HepG2 (cell line): ENCODE data around the gene ADCY9. TPM values are rescaled to one million over a fixed set of nuclear protein-coding genes. Genes with fewer than 3 reads are reported as not detected.

ENCODE experiments used
- ATAC-seq: fragments of 200-7000 bp; cut with Tn5 transposase; 3 replicates; pipeline ENCODE4 v1.9.1; 2020; ENCODE audit warnings: mild to moderate bottlenecking, moderate library complexity
- BruUV-seq: library from RNA; stranded (reverse); fragments of 400-500 nt; replicated peaks from 2 replicates; lab custom pipeline; 2021; lab: Mats Ljungman, UMichigan
- CTCF ChIA-PET: fragments of 300-600 bp; formaldehyde crosslinking; extraction: SDS; loops from one replicate; lab custom pipeline; 2021; ENCODE audit warnings: low total read pairs, inconsistent platforms, low intra/inter-chr PET ratio; lab: Yijun Ruan, JAX
- POLR2A ChIA-PET: fragments of 350-600 bp; sonication (Branson Sonifier 250); formaldehyde crosslinking; loops from one replicate; lab custom pipeline; 2020; ENCODE audit warnings: antibody characterized with exemption, inconsistent platforms; lab: Yijun Ruan, JAX
- DNase-seq: peaks from one replicate; pipeline ENCODE4 v3.0.0-alpha.2; 2015; ENCODE audit warnings: low spot score
- FAIRE-seq: peaks from 3 replicates; lab custom pipeline; 2011; peaks lifted over from hg19 to GRCh38; lab: Jason Lieb, UNC
- H2AFZ ChIP-seq: one replicate; pipeline ENCODE4 v1.6.1; 2011; ENCODE audit warnings: low read length, inconsistent platforms
- H3K27ac ChIP-seq: fragments of 300-600 bp; 3 replicates; pipeline ENCODE4 v1.8.0; 2011; ENCODE audit warnings: mixed run types, mild to moderate bottlenecking, mixed read lengths, low read length, inconsistent platforms; ENCODE audit not compliant: insufficient read depth; ENCODE audit errors: extremely low read length
- H3K27me3 ChIP-seq, 2 experiments: fragments of 200-600 bp in 1 of 2; 2 replicates in 1 of 2; 3 replicates in 1 of 2; pipeline versions ENCODE4 v1.6.0 to v1.8.0; 2011; ENCODE audit warnings: low read length in 2 of 2, mild to moderate bottlenecking in 2 of 2, moderate library complexity in 2 of 2, inconsistent platforms in 1 of 2; ENCODE audit not compliant: insufficient read depth in 2 of 2, control insufficient read depth in 1 of 2
- H3K36me3 ChIP-seq, 2 experiments: fragments of 200-600 bp in 1 of 2; replicated peaks in 1 of 2; 2 replicates in 1 of 2; 3 replicates in 1 of 2; pipeline versions ENCODE4 v1.5.1 to v1.8.0; 2011; ENCODE audit warnings: low read length in 2 of 2, inconsistent platforms in 1 of 2; ENCODE audit not compliant: insufficient read depth in 2 of 2, control insufficient read depth in 1 of 2
- H3K4me1 ChIP-seq: 2 replicates; pipeline ENCODE4 v1.5.1; 2012; ENCODE audit warnings: low read length, inconsistent platforms; ENCODE audit not compliant: insufficient read depth
- H3K4me2 ChIP-seq: 2 replicates; pipeline ENCODE4 v1.6.0; 2011; ENCODE audit warnings: low read depth, low read length, inconsistent platforms
- H3K4me3 ChIP-seq, 3 experiments: fragments of 200-600 bp in 1 of 3; sonication (generic), shearing (Covaris generic) in 1 of 3; replicated peaks in 1 of 3; 2 replicates each; pipeline ENCODE4 v1.5.1; 2011 to 2016; ENCODE audit warnings: low read length in 3 of 3, inconsistent platforms in 2 of 3, low read depth in 2 of 3, mild to moderate bottlenecking in 2 of 3, control low read depth in 1 of 3, mixed read lengths in 1 of 3; ENCODE audit not compliant: insufficient read depth in 1 of 3
- H3K79me2 ChIP-seq: one replicate; pipeline ENCODE4 v1.6.1; 2011; ENCODE audit warnings: low read length, inconsistent platforms; ENCODE audit not compliant: insufficient read depth
- H3K9ac ChIP-seq: 2 replicates; pipeline ENCODE4 v1.6.0; 2011; ENCODE audit warnings: mild to moderate bottlenecking, low read depth, low read length, inconsistent platforms; ENCODE audit not compliant: insufficient read depth
- H3K9me3 ChIP-seq: 2 replicates; pipeline ENCODE4 v1.5.1; 2012; ENCODE audit warnings: mild to moderate bottlenecking, low read length
- H4K20me1 ChIP-seq: 2 replicates; pipeline ENCODE4 v1.6.0; 2011; ENCODE audit warnings: inconsistent platforms, mild to moderate bottlenecking, low read length, moderate library complexity; ENCODE audit not compliant: insufficient read depth
- ASH2L ChIP-seq: fragments of 300-600, 200-600 bp; sonication (generic); IDR thresholded peaks from 2 replicates; pipeline ENCODE4 v1.7.0; 2017; ENCODE audit warnings: low read depth, mild to moderate bottlenecking, moderate library complexity, mixed read lengths, low read length; ENCODE audit not compliant: insufficient read length
- CEBPB ChIP-seq: IDR thresholded peaks from 2 replicates; pipeline ENCODE4 v1.6.1; 2011; ENCODE audit warnings: low read depth, low read length, improper control_type of control experiment, borderline replicate concordance
- CEBPG ChIP-seq: IDR thresholded peaks from 2 replicates; pipeline ENCODE4 v1.6.1; 2016
- LCORL ChIP-seq, 2 experiments: fragments of 450-650 bp in 1 of 2; sonication (generic) in 1 of 2; formaldehyde crosslinking in 1 of 2; IDR thresholded peaks; 2 replicates each; pipeline versions ENCODE4 v1.5.0 to v1.6.1; 2017 to 2020; ENCODE audit warnings: antibody characterized with exemption in 1 of 2, missing genetic modification reagents in 1 of 2
- TCF12 ChIP-seq, 2 experiments: fragments of 450-650 bp in 1 of 2; sonication (generic) in 1 of 2; formaldehyde crosslinking in 1 of 2; IDR thresholded peaks; 2 replicates each; pipeline versions ENCODE4 v1.6.1 to v1.8.0; 2017 to 2022; ENCODE audit warnings: antibody characterized with exemption in 1 of 2, mild to moderate bottlenecking in 1 of 2, missing genetic modification reagents in 1 of 2, moderate library complexity in 1 of 2
- ZFY ChIP-seq: sonication (generic); formaldehyde crosslinking; IDR thresholded peaks from 2 replicates; pipeline ENCODE4 v1.4.0; 2020; ENCODE audit warnings: missing genetic modification reagents
- ZNF274 ChIP-seq: sonication (generic); formaldehyde crosslinking; IDR thresholded peaks from 2 replicates; pipeline ENCODE4 v1.5.1; 2020; ENCODE audit warnings: mild to moderate bottlenecking, missing genetic modification reagents
- WGBS: methylation state at CpG from one replicate; pipeline ENCODE4 v1.1.6; 2017; ENCODE audit warnings: low lambda C conversion rate; 5-methylcytosine and 5-hydroxymethylcytosine counted together
- in situ Hi-C: cut with HindIII; loops from 2 replicates; pipeline ENCODE4 v1.10.0; 2017; ENCODE audit warnings: low pct_unique_long_range_greater_than_20kb; ENCODE audit not compliant: extremely low pct_ligation_motif_present
- intact Hi-C: fragments of 100-400 bp; cut with micrococcal nuclease; formaldehyde crosslinking; loops from one replicate; pipeline ENCODE4 v1.10.0; 2022; ENCODE audit not compliant: unreplicated experiment
- polyA plus RNA-seq, 8 experiments: library from polyadenylated mRNA; depleted of rRNA in 3 of 8; stranded (reverse) in 7 of 8; unstranded in 1 of 8; fragments of >200 nt; fragmentation: Illumina TruSeq in 4 of 8; extraction: Trizol in 4 of 8; gene quantifications; 2 replicates each; pipeline versions ENCODE4 v1.2.1 to v1.2.3, GENCODE V29; 2011 to 2016; ENCODE audit warnings: low read depth in 4 of 8, missing spikeins in 1 of 8, mixed read lengths in 1 of 8; ENCODE audit not compliant: insufficient read depth in 1 of 8
- total RNA-seq, 5 experiments: library from RNA; depleted of rRNA; stranded (reverse); fragments of >200 nt; fragmentation: Illumina TruSeq; extraction: Trizol; gene quantifications; 2 replicates each; pipeline ENCODE4 v1.2.3, GENCODE V29; 2016; ENCODE audit warnings: low read depth in 1 of 5
- TF ChIP-seq, protein P1 (sequence below): sonication (generic); formaldehyde crosslinking; IDR thresholded peaks from 2 replicates; pipeline ENCODE4 v1.5.1; 2020; ENCODE audit warnings: missing genetic modification reagents, mild to moderate bottlenecking, borderline replicate concordance
- TF ChIP-seq, protein P2 (sequence below): sonication (generic); formaldehyde crosslinking; IDR thresholded peaks from 2 replicates; pipeline ENCODE4 v1.9.0; 2021; ENCODE audit warnings: missing genetic modification reagents, borderline replicate concordance
- TF ChIP-seq, protein P3 (sequence below): IDR thresholded peaks from 2 replicates; pipeline ENCODE4 v1.6.1; 2016; ENCODE audit warnings: low read depth
- TF ChIP-seq, protein P4 (sequence below): sonication (generic); formaldehyde crosslinking; IDR thresholded peaks from 2 replicates; pipeline ENCODE4 v1.4.0; 2020; ENCODE audit warnings: missing genetic modification reagents, mild to moderate bottlenecking, borderline replicate concordance
- TF ChIP-seq, protein P5 (sequence below): sonication (generic); formaldehyde crosslinking; IDR thresholded peaks from 2 replicates; pipeline ENCODE4 v1.8.0; 2022; ENCODE audit warnings: mild to moderate bottlenecking, missing genetic modification reagents, borderline replicate concordance

ADCY9 gene
- total and polyA plus RNA-seq, 2 of the 13 experiments (the other 11 are each of a cell fraction or from before 2014, with no cell fraction given) = 11.2 to 13.9 TPM

DNA sequence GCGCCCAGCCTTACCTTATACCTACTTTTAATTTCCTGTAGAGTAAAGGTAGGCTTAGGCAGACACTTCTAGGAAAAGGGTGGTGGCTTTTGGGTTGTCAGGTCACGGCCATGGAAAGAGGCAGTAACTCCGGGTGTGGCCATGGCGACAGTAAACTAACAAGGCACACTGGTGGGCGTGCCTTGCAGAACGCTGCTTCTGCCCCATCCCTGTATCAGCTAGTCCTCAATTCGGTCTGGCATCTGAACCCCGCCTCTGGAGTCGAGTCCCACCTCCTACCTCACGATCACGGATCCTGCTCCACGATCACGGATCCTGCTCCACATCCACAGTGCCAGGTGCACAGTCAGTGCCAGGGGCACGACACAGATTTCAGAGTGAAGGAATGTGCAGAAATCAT lies 5.6 kb downstream of the ADCY9 start (continued):
- TF ChIP-seq TCF12 (IDR thresholded peaks at IDR 0.05) (no peak), TCF12 (CRISPR knock-in tag; IDR thresholded peaks at IDR 0.05) (no peak)
- TF ChIP-seq, protein P1, sequence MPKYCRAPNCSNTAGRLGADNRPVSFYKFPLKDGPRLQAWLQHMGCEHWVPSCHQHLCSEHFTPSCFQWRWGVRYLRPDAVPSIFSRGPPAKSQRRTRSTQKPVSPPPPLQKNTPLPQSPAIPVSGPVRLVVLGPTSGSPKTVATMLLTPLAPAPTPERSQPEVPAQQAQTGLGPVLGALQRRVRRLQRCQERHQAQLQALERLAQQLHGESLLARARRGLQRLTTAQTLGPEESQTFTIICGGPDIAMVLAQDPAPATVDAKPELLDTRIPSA = no peak
- TF ChIP-seq, protein P2, sequence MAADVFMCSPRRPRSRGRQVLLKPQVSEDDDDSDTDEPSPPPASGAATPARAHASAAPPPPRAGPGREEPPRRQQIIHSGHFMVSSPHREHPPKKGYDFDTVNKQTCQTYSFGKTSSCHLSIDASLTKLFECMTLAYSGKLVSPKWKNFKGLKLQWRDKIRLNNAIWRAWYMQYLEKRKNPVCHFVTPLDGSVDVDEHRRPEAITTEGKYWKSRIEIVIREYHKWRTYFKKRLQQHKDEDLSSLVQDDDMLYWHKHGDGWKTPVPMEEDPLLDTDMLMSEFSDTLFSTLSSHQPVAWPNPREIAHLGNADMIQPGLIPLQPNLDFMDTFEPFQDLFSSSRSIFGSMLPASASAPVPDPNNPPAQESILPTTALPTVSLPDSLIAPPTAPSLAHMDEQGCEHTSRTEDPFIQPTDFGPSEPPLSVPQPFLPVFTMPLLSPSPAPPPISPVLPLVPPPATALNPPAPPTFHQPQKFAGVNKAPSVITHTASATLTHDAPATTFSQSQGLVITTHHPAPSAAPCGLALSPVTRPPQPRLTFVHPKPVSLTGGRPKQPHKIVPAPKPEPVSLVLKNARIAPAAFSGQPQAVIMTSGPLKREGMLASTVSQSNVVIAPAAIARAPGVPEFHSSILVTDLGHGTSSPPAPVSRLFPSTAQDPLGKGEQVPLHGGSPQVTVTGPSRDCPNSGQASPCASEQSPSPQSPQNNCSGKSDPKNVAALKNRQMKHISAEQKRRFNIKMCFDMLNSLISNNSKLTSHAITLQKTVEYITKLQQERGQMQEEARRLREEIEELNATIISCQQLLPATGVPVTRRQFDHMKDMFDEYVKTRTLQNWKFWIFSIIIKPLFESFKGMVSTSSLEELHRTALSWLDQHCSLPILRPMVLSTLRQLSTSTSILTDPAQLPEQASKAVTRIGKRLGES = no peak

DNA sequence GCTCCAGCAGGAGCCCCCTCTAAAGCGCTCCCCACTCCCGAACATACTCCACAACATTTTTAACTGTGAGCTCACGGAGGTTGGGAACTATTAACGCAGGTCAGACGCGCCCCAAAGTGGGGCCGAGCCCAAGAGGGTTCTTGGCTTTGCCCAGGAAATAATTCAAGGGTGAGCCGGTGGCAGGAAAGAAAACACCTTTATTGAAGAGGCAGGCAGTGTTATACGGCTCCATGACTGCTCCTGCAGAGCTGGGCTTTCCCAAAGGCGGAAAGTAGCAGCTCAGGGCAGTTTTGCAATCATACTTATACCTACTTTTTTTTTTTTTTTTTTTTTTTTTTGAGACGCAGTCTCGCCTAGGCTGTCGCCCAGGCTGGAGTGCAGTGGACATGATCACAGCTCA lies 6.2 kb downstream of the ADCY9 start:
- no peak overlapping the region for H2AFZ ChIP-seq
- H3K79me2 ChIP-seq = peaks cover 91% of the 10 kb centered on the region
- DNase-seq (no peak), FAIRE-seq (no peak), ATAC-seq (peak; percentile 4)
- peak overlapping the region; percentile 72 for H3K9ac ChIP-seq
- H3K4me1 ChIP-seq = peaks cover 76% of the 10 kb centered on the region
- 23% methylated on average over 11 of the region's 13 CpGs for WGBS
- H3K27me3 ChIP-seq = no peaks in the 10 kb centered on the region; a peak in 1 of 5 replicates
- H3K9me3 ChIP-seq = no peaks in the 10 kb centered on the region
- peaks cover 4 to 12% of the 10 kb centered on the region in 2 experiments; a peak in 3 of 5 replicates for H3K36me3 ChIP-seq
- ChIA-PET POLR2A (interaction anchor here (0.7 to 0.9 kb wide), 2 partner anchors 17 to 98 kb away, joined by 3 to 5 read pairs; no protein-coding TSS in a partner anchor), CTCF (no interaction called here)
- H3K4me2 ChIP-seq = peak overlapping the region; percentile 92
- H3K27ac ChIP-seq = peak overlapping the region; percentile 91
- intact Hi-C loops = loop anchor here (2.0 to 10.0 kb wide), 4 partner anchors 43 to 415 kb away; no protein-coding TSS in a partner anchor
- peak overlapping the region; percentile 46 to 84 (median 50); a peak in 5 of 6 replicates for H3K4me3 ChIP-seq
- BruUV-seq = no TSS peak
- TF ChIP-seq ZFY (CRISPR knock-in tag) (no peak), CEBPB (0 out of 2 replicates have a peak, but pooled peaks have one; percentile 6), LCORL (IDR thresholded peaks at IDR 0.05) (no peak), LCORL (CRISPR knock-in tag; IDR thresholded peaks at IDR 0.05) (no peak), ASH2L (peak; percentile 3), CEBPG (CRISPR knock-in tag) (0 out of 2 replicates have a peak, but pooled peaks have one; percentile 9), ZNF274 (CRISPR knock-in tag) (0 out of 2 replicates have a peak, but pooled peaks have one; percentile 2)
- TF ChIP-seq, protein P3, sequence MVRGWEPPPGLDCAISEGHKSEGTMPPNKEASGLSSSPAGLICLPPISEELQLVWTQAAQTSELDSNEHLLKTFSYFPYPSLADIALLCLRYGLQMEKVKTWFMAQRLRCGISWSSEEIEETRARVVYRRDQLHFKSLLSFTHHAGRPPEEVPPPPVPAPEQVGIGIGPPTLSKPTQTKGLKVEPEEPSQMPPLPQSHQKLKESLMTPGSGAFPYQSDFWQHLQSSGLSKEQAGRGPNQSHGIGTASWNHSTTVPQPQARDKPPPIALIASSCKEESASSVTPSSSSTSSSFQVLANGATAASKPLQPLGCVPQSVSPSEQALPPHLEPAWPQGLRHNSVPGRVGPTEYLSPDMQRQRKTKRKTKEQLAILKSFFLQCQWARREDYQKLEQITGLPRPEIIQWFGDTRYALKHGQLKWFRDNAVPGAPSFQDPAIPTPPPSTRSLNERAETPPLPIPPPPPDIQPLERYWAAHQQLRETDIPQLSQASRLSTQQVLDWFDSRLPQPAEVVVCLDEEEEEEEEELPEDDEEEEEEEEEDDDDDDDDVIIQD = 0 out of 2 replicates have a peak, but pooled peaks have one; percentile 5
- TF ChIP-seq, protein P4, sequence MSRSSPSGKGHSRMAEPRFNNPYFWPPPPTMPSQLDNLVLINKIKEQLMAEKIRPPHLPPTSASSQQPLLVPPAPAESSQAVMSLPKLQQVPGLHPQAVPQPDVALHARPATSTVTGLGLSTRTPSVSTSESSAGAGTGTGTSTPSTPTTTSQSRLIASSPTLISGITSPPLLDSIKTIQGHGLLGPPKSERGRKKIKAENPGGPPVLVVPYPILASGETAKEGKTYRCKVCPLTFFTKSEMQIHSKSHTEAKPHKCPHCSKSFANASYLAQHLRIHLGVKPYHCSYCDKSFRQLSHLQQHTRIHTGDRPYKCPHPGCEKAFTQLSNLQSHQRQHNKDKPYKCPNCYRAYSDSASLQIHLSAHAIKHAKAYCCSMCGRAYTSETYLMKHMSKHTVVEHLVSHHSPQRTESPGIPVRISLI (CRISPR knock-in tag) = peak; percentile 76
- TF ChIP-seq, protein P5, sequence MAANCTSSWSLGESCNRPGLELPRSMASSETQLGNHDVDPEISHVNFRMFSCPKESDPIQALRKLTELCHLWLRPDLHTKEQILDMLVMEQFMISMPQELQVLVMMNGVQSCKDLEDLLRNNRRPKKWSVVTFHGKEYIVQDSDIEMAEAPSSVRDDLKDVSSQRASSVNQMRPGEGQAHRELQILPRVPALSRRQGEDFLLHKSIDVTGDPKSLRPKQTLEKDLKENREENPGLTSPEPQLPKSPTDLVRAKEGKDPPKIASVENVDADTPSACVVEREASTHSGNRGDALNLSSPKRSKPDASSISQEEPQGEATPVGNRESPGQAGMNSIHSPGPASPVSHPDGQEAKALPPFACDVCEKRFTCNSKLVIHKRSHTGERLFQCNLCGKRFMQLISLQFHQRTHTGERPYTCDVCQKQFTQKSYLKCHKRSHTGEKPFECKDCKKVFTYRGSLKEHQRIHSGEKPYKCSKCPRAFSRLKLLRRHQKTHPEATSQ (CRISPR knock-in tag) = no peak
- H4K20me1 ChIP-seq = no peaks in the 10 kb centered on the region
- in situ Hi-C loops = loop anchor here (5.0 kb wide), 1 partner anchor 93 kb away; no protein-coding TSS in a partner anchor
